Activated effector memory CD4-positive, alpha-beta T cell treated with Interleukin-2 at 50 U/mL for 16 hours (primary cell): Measurements from ENCODE around the gene EDN3.
"Not testable (repeated sequence)": the region's sequence is repeated elsewhere in the genome, so short reads cannot be mapped to it uniquely, and the experiment has no call there.

Experiments used
- DNase-seq: peaks from one replicate; pipeline ENCODE4 v3.0.0-alpha.2; 2020

Gene EDN3

GRCh38 chr20:59340201-59340885 is 39.9 kb downstream of the EDN3 start:
- DNase-seq: no peak

- not testable (repeated sequence) for DNase-seq
Measured at GRCh38 chr20:59341285-59342022, 41.0 kb downstream of the EDN3 start.

- DNase-seq: no peak
Measured at GRCh38 chr20:59342023-59342957, 41.9 kb downstream of the EDN3 start.

- no peak for DNase-seq
Measured at GRCh38 chr20:59346061-59346460, 45.6 kb downstream of the EDN3 start.

GRCh38 chr20:59349277-59349676 is 48.9 kb downstream of the EDN3 start:
- DNase-seq: no peak

- no peak for DNase-seq
Measured at GRCh38 chr20:59350330-59351156, 50.1 kb downstream of the EDN3 start.

- DNase-seq: no peak
Measured at GRCh38 chr20:59351157-59352040, 51.0 kb downstream of the EDN3 start.

GRCh38 chr20:59352541-59352940 is 52.1 kb downstream of the EDN3 start:
- DNase-seq: no peak

- DNase-seq: no peak
Measured at GRCh38 chr20:59352990-59353389, 52.6 kb downstream of the EDN3 start.

GRCh38 chr20:59354460-59354859 is 54.0 kb downstream of the EDN3 start:
- DNase-seq: no peak

GRCh38 chr20:59355242-59355641 is 54.8 kb downstream of the EDN3 start:
- DNase-seq: no peak

- DNase-seq: no peak
Measured at GRCh38 chr20:59356662-59357165, 56.3 kb downstream of the EDN3 start.

- not testable (repeated sequence) for DNase-seq
Measured at GRCh38 chr20:59358793-59359192, 58.4 kb downstream of the EDN3 start.

- no peak for DNase-seq
Measured at GRCh38 chr20:59359906-59360725, 59.7 kb downstream of the EDN3 start.

GRCh38 chr20:59360934-59361333 is 60.5 kb downstream of the EDN3 start:
- DNase-seq: no peak

- DNase-seq: no peak
Measured at GRCh38 chr20:59361411-59361810, 61.0 kb downstream of the EDN3 start.

GRCh38 chr20:59363101-59363500 is 62.7 kb downstream of the EDN3 start:
- no peak for DNase-seq

GRCh38 chr20:59364611-59365010 is 64.2 kb downstream of the EDN3 start:
- no peak for DNase-seq

GRCh38 chr20:59365611-59366285 is 65.3 kb downstream of the EDN3 start:
- no peak for DNase-seq

- DNase-seq: no peak
Measured at GRCh38 chr20:59371431-59371830, 71.0 kb downstream of the EDN3 start.
